Sigmoid colon (tissue), 3 donors: ENCODE data around the gene CACNA1G.

ENCODE experiments used
- POLR2A ChIP-seq, 2 donors: fragments of 450-650 bp; IDR thresholded peaks; one replicate each; pipeline ENCODE4 v1.6.1; 2016; ENCODE audit warnings: antibody characterized with exemption in 2 of 2, mild to moderate bottlenecking in 2 of 2, moderate library complexity in 2 of 2
- TF ChIP-seq, protein P1 (sequence below), 4 experiments: fragments of 450-650 bp in 3 of 4; fragments of 200-600 bp in 1 of 4; IDR thresholded peaks; one replicate each; pipeline ENCODE4 v1.5.1; 2016 to 2019; ENCODE audit warnings: antibody characterized with exemption in 4 of 4, mild to moderate bottlenecking in 3 of 4, moderate library complexity in 2 of 4

DNA sequence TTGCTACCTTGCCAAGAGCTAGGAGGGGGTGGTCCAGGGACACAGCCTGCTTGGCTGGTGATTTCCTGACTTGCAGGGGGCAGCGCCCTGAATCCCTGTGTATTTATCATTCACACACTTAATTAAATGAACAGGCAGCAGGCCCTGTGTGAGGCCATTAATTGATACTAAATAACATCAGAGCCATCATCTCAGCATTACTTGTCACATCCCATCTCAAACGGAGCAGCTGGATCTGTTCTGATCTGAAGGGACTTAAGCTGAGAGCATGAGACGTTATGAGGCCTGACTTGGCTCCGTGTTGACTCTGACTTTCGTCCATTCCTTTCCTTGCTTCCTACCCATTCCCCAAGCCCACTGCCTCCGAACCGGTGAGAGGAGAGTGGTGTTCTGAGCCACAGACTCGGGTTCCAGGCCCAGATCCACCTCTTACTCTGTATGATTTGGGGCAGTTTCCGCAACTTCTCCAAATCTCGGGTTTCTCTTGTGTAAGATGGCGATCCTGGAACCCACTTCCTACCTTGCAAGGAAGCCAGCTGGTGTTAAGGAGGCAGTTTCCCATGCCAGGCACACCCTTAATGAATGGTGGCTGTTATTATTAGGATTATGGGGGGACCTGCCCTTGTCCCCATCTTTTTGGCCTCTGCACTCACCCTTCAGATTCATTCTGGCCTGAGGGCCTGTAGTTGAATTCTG is 33.8 kb downstream of the CACNA1G start:
- TF ChIP-seq, protein P1, sequence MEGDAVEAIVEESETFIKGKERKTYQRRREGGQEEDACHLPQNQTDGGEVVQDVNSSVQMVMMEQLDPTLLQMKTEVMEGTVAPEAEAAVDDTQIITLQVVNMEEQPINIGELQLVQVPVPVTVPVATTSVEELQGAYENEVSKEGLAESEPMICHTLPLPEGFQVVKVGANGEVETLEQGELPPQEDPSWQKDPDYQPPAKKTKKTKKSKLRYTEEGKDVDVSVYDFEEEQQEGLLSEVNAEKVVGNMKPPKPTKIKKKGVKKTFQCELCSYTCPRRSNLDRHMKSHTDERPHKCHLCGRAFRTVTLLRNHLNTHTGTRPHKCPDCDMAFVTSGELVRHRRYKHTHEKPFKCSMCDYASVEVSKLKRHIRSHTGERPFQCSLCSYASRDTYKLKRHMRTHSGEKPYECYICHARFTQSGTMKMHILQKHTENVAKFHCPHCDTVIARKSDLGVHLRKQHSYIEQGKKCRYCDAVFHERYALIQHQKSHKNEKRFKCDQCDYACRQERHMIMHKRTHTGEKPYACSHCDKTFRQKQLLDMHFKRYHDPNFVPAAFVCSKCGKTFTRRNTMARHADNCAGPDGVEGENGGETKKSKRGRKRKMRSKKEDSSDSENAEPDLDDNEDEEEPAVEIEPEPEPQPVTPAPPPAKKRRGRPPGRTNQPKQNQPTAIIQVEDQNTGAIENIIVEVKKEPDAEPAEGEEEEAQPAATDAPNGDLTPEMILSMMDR (IDR thresholded peaks at IDR 0.05): no peak
- TF ChIP-seq POLR2A (IDR thresholded peaks at IDR 0.05): no peak
